Mammary epithelial cell (primary cell): ENCODE data around the gene HOXC13.

Experiments used
- CTCF ChIP-seq, 2 donors: IDR thresholded peaks in 1 of 2; conservative IDR thresholded peaks in 1 of 2; 2 replicates each; pipeline ENCODE4 v1.5.1; 2011 to 2012; ENCODE audit warnings: inconsistent platforms in 2 of 2, low read length in 2 of 2, mild to moderate bottlenecking in 2 of 2, control low read depth in 1 of 2, low read depth in 1 of 2; ENCODE audit not compliant: insufficient read depth in 1 of 2; ENCODE audit errors: extremely low read depth in 1 of 2
- EZH2 ChIP-seq: IDR thresholded peaks from 2 replicates; pipeline ENCODE4 v1.6.1; 2012; ENCODE audit warnings: low read length, inconsistent platforms, borderline replicate concordance

GRCh38 chr12:53978477-53979356 lies 40.1 kb downstream of the HOXC13 start:
- no peak for TF ChIP-seq CTCF (conservative IDR thresholded peaks at IDR 0.05 in 1 of 2, IDR thresholded peaks at IDR 0.05 in 1 of 2; ENCODE audit: extremely low read depth in 1 of 2, insufficient read depth in 1 of 2, low read depth in 1 of 2, low read length in 2 of 2)
- TF ChIP-seq EZH2, result no peak
